ENCODE data around the gene GRK4. TPM values are rescaled to one million over a fixed set of nuclear protein-coding genes. Genes with fewer than 3 reads are reported as not detected.
"Not testable (repeated sequence)": the region's sequence is repeated elsewhere in the genome, so short reads cannot be mapped to it uniquely, and the experiment has no call there.

Gene GRK4
- total RNA-seq (10 to 100 TPM; 11.6 to 13.1 (median 12.4) TPM), polyA plus RNA-seq (8.4 TPM)
- long read RNA-seq, donor 1, transcript GRK4-204 (2 exons, 2,136 nt): major isoform, 11 of 20 reads
- long read RNA-seq, donor 1, partial matches to known transcripts: 5 of 20 reads
- long read RNA-seq, donor 1, other reads (novel, unspliced or antisense): 4 of 20 reads
- long read RNA-seq, donor 2, partial matches to known transcripts: 0 of 3 reads
- long read RNA-seq, donor 2, other reads (novel, unspliced or antisense): 1 of 3 reads
- long read RNA-seq, donor 3, partial matches to known transcripts: 0 of 10 reads
- long read RNA-seq, donor 3, other reads (novel, unspliced or antisense): 6 of 10 reads
- long read RNA-seq, donor 4, partial matches to known transcripts: 1 of 10 reads
- long read RNA-seq, donor 4, other reads (novel, unspliced or antisense): 5 of 10 reads

DNA sequence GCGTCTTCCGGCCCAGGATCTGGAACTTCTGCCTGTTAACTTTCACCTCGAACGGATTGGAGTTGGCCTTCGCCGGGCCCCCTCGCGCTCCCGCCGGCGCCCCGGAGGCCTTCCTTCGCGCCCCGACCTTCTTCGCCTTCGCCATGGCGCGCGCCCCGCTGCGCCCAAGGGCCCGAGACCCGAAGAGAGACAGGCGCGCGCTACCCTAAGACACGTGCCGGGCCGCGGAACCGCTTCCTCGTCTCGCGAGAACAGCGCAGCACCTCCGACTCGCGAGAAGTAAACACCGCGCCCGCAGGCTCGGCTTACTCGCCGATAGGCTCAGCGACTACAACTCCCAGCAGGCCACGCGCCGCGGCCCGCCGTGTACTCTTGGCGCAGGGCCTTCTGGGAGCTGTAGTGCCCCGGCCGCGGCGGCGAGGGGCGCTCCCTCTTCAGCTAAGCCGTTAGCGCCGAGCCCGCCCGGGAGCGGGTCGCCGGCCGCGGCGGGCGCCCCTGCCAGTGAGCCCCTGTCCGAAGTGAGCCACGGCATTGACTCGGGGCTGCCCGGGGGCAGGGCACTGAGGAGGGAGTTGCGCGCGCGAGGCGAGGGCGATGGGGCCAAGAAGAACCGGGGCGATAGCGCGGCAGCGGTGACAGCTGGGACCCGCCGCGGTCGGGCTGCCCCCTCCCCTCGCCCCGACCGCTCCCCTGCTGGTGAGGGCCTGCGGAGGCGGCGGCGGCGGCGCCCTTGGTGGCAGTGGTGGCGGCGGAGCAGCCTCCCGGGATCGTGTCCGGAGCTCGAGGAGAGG is at the start of gene GRK4, which contains the start of gene NOP14:
Gene GRK4 (plus strand): TSS at position 397 of the 791 bp plus-strand sequence. CDS start 500 bp downstream, outside the sequence.
Gene NOP14 (minus strand): TSS at position 232 of the 791 bp plus-strand sequence. CDS start 87 bp downstream, at position 145.
- H3K4me3 ChIP-seq (ENCODE audit: low read length): peak within 1 kb of the TSS; percentile 83
- H3K27me3 ChIP-seq (ENCODE audit: control insufficient read depth, insufficient read depth): no peaks in the 10 kb centered on the region
- ATAC-seq (peak; percentile 98), DNase-seq (peak; percentile 99 to 100 (median 99))
- WGBS: under 1% methylated on average over 105 of the region's 105 CpGs
- H3K9me3 ChIP-seq (ENCODE audit: control insufficient read depth, low read length): no peaks in the 10 kb centered on the region
- peaks cover 2% of the 10 kb centered on the region for H3K4me1 ChIP-seq (ENCODE audit: control insufficient read depth, insufficient read depth, low read length)
- H3K27ac ChIP-seq (ENCODE audit: low read length): peak within 1 kb of the TSS; percentile 61
- intact Hi-C loops (cut with DNase I): no loop called here

- Histone ChIP-seq H3K27me3 (ENCODE audit: control insufficient read depth, insufficient read depth) (no peaks in the 10 kb centered on the region), H3K27ac (ENCODE audit: low read length) (no peak overlapping the region), H3K4me3 (ENCODE audit: low read length) (no peak overlapping the region), H3K9me3 (ENCODE audit: control insufficient read depth, low read length) (no peaks in the 10 kb centered on the region), H3K4me1 (ENCODE audit: control insufficient read depth, insufficient read depth, low read length) (peaks cover 6% of the 10 kb centered on the region)
- 83% methylated on average over 16 of the region's 16 CpGs for WGBS
- intact Hi-C loops (cut with DNase I): no loop called here
- DNase-seq (peak in 1 of 3 donors; percentile 22), ATAC-seq (peak in 1 of 2 donors; percentile 18)
Measured at GRCh38 chr4:2914256-2915126, 48.9 kb upstream of the GRK4 start.

GRCh38 chr4:2915789-2916188 is 47.6 kb upstream of the GRK4 start:
- no peaks in the 10 kb centered on the region for H3K27me3 ChIP-seq (ENCODE audit: control insufficient read depth, insufficient read depth)
- 87% methylated on average over 9 of the region's 9 CpGs for WGBS

DNA sequence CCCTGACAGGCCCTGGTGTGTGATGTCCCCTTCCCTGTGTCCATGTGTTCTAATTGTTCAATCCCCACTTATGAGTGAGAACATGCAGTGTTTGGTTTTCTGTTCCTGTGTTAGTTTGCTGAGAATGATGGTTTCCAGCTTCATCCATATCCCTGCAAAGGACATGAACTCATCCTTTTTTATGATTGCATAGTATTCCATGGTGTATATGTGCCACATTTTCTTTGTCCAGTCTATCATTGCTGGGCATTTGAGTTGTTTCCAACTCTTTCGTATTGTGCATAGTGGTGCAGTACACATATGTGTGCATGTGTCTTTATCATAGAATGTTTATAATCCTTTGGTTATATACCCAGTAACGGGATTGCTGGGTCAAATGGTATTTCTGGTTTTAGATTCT is 46.7 kb upstream of the GRK4 start:
- H3K4me1 ChIP-seq (ENCODE audit: control insufficient read depth, insufficient read depth, low read length); H3K9me3 ChIP-seq (ENCODE audit: control insufficient read depth, low read length); H3K27me3 ChIP-seq (ENCODE audit: control insufficient read depth, insufficient read depth); DNase-seq; H3K4me3 ChIP-seq (ENCODE audit: low read length); H3K27ac ChIP-seq (ENCODE audit: low read length); ATAC-seq; intact Hi-C loops (cut with DNase I): not testable (repeated sequence)
- 96% methylated on average over 2 of the region's 2 CpGs for WGBS

More at GRCh38 chr4:2915789-2916188, 47.6 kb upstream of the GRK4 start:
- intact Hi-C loops (cut with DNase I): no loop called here
- Histone ChIP-seq H3K9me3 (ENCODE audit: control insufficient read depth, low read length) (no peaks in the 10 kb centered on the region), H3K4me3 (ENCODE audit: low read length) (no peak overlapping the region), H3K4me1 (ENCODE audit: control insufficient read depth, insufficient read depth, low read length) (peaks cover 6% of the 10 kb centered on the region), H3K27ac (ENCODE audit: low read length) (no peak overlapping the region)
- ATAC-seq (no peak), DNase-seq (peak in 1 of 3 donors; percentile 17)

DNA sequence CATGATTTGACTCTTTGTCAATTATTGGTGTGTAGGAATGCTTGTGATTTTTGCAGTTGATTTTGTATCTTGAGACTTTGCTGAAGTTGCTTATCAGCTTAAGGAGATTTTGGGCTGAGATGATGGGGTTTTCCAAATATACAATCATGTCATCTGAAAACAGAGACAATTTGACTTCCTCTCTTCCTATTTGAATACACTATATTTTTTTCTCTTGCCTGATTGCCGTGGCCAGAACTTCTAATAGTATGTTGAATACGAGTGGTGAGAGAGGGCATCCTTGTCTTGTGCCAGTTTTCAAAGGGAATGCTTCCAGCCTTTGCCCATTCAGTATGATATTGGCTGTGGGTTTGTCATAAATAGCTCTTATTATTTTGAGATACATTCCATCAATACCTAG is 45.1 kb upstream of the GRK4 start:
- H3K27ac ChIP-seq (ENCODE audit: low read length); H3K9me3 ChIP-seq (ENCODE audit: control insufficient read depth, low read length); H3K4me3 ChIP-seq (ENCODE audit: low read length); DNase-seq; H3K4me1 ChIP-seq (ENCODE audit: control insufficient read depth, insufficient read depth, low read length); ATAC-seq; intact Hi-C loops (cut with DNase I); H3K27me3 ChIP-seq (ENCODE audit: control insufficient read depth, insufficient read depth): not testable (repeated sequence)
- 78% methylated on average over 2 of the region's 2 CpGs for WGBS

DNA sequence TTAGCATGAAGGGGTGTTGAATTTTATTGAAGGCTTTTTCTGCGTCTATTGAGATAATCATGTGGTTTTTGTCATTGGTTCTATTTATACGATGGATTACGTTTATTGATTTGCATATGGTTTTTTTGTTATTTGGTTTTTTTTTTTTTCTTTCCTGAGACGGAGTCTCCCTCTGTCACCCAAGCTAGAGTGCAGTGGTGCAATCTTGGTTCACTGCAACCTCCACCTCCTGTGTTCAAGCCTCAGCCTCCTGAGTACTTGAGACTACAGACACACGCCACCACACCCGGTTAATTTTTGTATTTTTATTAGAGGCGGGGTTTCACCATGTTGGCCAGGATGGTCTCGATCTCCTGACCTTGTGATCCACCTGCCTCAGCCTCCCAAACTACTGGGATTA is 44.7 kb upstream of the GRK4 start:
- not testable (repeated sequence) for ATAC-seq; H3K9me3 ChIP-seq (ENCODE audit: control insufficient read depth, low read length)
- WGBS: 97% methylated on average over 8 of the region's 8 CpGs

DNA sequence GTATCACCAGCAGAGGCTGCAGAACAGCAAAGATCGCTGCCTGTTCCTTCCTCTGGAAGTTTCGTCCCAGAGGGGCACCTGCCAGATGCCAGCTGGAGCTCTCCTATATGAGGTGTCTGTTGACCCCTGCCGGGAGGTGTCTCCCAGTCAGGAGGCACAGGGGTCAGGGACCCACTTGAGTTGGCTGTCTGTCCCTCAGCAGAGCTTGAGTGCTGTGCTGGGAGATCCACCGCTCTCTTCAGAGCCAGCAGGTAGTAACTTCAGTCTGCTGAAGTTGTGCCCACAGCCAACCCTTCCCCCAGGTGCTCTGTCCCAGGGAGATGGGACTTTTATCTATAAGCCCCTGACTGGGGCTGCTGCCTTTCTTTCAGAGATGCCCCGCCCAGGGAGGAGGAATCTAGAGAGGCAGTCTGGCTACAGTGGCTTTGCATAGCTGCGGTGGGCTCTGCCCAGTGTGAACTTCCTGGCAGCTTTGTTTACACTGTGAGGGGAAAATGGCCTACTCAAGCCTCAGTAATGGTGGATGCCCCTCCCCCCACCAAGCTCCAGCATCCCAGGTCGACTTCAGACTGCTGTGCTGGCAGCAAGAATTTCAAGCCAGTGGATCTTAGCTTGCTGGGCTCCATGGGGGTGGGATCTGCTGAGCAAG is 40.8 kb upstream of the GRK4 start:
- DNase-seq: peak in 1 of 3 donors; percentile 39
- intact Hi-C loops (cut with DNase I): loop anchor here in 2 of 4 donors (10.0 kb wide), 2 partner anchors 58 to 78 kb away; partner anchors contain the start of gene ADD1 (in 1 of the 2)
- not testable (repeated sequence) for ATAC-seq; H3K27ac ChIP-seq (ENCODE audit: low read length); H3K4me3 ChIP-seq (ENCODE audit: low read length); H3K4me1 ChIP-seq (ENCODE audit: control insufficient read depth, insufficient read depth, low read length); H3K27me3 ChIP-seq (ENCODE audit: control insufficient read depth, insufficient read depth); H3K9me3 ChIP-seq (ENCODE audit: control insufficient read depth, low read length)
- 59% methylated on average over 7 of the region's 7 CpGs for WGBS

More for the DNA sequence above, 44.7 kb upstream of the GRK4 start:
- intact Hi-C loops (cut with DNase I); H3K4me1 ChIP-seq (ENCODE audit: control insufficient read depth, insufficient read depth, low read length); H3K27me3 ChIP-seq (ENCODE audit: control insufficient read depth, insufficient read depth); H3K4me3 ChIP-seq (ENCODE audit: low read length); DNase-seq; H3K27ac ChIP-seq (ENCODE audit: low read length): not testable (repeated sequence)

DNA sequence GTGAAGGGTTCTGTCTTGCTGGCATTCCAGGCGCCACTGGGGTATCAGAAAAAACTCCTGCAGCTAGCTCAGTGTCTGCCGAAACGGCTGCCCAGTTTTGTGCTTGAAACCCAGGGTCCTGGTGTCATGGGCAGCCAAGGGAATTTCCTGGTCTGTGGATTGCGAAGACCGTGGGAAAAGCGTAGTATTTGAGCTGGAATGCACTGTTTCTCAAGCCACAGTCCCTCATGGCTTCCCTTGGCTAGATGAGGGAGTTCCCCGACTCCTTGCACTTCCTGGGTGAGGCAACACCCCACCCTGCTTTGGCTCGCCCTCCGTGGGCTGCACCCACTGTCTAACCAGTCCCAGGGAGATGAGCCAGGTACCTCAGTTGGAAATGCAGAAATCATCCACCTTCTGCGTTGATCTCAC is 40.2 kb upstream of the GRK4 start:
- DNase-seq: peak in 1 of 3 donors; percentile 16
- Histone ChIP-seq H3K4me1 (ENCODE audit: control insufficient read depth, insufficient read depth, low read length) (no peaks in the 10 kb centered on the region), H3K4me3 (ENCODE audit: low read length) (no peak overlapping the region), H3K27ac (ENCODE audit: low read length) (no peak overlapping the region), H3K27me3 (ENCODE audit: control insufficient read depth, insufficient read depth) (no peaks in the 10 kb centered on the region), H3K9me3 (ENCODE audit: control insufficient read depth, low read length) (no peaks in the 10 kb centered on the region)
- intact Hi-C loops (cut with DNase I): loop anchor here in 2 of 4 donors (10.0 kb wide), 2 partner anchors 58 to 78 kb away; partner anchors contain the start of gene ADD1 (in 1 of the 2)
- WGBS: 85% methylated on average over 10 of the region's 10 CpGs
- no peak for ATAC-seq

DNA sequence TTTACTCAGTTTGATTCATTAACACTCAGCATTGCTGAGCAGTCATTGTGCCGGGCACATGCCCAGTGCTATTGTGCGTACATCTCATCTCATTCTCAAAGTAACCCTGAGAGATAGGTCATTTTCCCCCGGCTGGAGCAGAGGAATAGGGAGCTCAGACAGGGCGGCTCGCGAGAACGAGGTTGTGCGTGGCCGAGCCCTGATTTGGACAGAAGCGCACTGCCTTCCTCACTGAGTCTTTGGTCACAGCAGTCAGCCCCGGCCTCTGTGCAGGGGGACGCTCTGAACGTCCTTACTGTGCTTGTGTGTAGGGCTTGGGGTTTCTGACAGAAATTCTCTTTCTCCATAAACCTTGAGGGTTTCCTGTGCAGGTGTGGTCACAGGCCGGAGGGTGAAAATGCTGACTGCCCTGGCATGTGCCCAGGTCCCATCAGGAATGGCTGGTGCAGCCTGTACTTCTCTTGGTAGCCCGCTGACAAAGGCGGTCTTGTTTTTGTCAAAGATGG is 39.6 kb upstream of the GRK4 start:
- Histone ChIP-seq H3K4me1 (ENCODE audit: control insufficient read depth, insufficient read depth, low read length) (no peaks in the 10 kb centered on the region), H3K4me3 (ENCODE audit: low read length) (no peak overlapping the region), H3K9me3 (ENCODE audit: control insufficient read depth, low read length) (no peaks in the 10 kb centered on the region), H3K27ac (ENCODE audit: low read length) (no peak overlapping the region), H3K27me3 (ENCODE audit: control insufficient read depth, insufficient read depth) (no peaks in the 10 kb centered on the region)
- WGBS: 91% methylated on average over 16 of the region's 16 CpGs
- peak; percentile 8 to 12 for ATAC-seq
- DNase-seq: peak in 1 of 3 donors; percentile 19
- intact Hi-C loops (cut with DNase I): loop anchor here in 2 of 4 donors (10.0 kb wide), 2 partner anchors 59 to 79 kb away; partner anchors contain the start of gene ADD1 (in 1 of the 2)

Data from right cardiac atrium (tissue), 5 donors.